Activated CD8-positive, alpha-beta memory T cell treated with anti-CD3 and anti-CD28 coated beads, Interleukin-2, amount 10 ng/mL, durations not matched to agents 7 days and 5 days (primary cell): ENCODE results near the gene BBS9. TPM values are rescaled to one million over a fixed set of nuclear protein-coding genes. Genes with fewer than 3 reads are reported as not detected.
"Not testable (repeated sequence)": the region's sequence is repeated elsewhere in the genome, so short reads cannot be mapped to it uniquely, and the experiment has no call there.

Experiments used
- ATAC-seq: fragments of 150-1000 bp; cut with Tn5 transposase; one replicate; pipeline ENCODE4 v1.10.0; 2021; ENCODE audit warnings: moderate library complexity
- CTCF ChIA-PET: fragments of 350-600 bp; sonication (Branson Sonifier 250); formaldehyde crosslinking; loops from one replicate; lab custom pipeline; 2021; ENCODE audit warnings: antibody characterized with exemption; lab: Charles Lee
- DNase-seq: peaks from one replicate; pipeline ENCODE4 v3.0.0-alpha.2; 2020
- H3K27ac Mint-ChIP-seq: one replicate; pipeline ENCODE4 v1.8.0; 2021; ENCODE audit warnings: mild to moderate bottlenecking, mixed read lengths
- H3K27me3 Mint-ChIP-seq: one replicate; pipeline ENCODE4 v1.8.0; 2021; ENCODE audit warnings: mixed read lengths
- H3K36me3 Mint-ChIP-seq: one replicate; pipeline ENCODE4 v1.8.0; 2021; ENCODE audit warnings: mild to moderate bottlenecking, mixed read lengths
- H3K4me1 Mint-ChIP-seq: one replicate; pipeline ENCODE4 v1.8.0; 2021; ENCODE audit warnings: mixed read lengths
- H3K4me3 Mint-ChIP-seq: one replicate; pipeline ENCODE4 v1.8.0; 2021; ENCODE audit warnings: mild to moderate bottlenecking, moderate library complexity, mixed read lengths
- H3K9me3 Mint-ChIP-seq: one replicate; pipeline ENCODE4 v1.8.0; 2022; ENCODE audit warnings: low read depth, mixed read lengths
- total RNA-seq, 2 experiments: library from RNA; stranded (reverse); gene quantifications; one replicate each; pipeline ENCODE4 v1.2.3, GENCODE V29; 2021

The BBS9 gene
- total RNA-seq, 2 experiments from 2014 or later = 9.8 to 10.2 TPM

- CTCF ChIA-PET = no interaction called here
These were observed 333.8 kb downstream of the BBS9 start for GRCh38 chr7:33463131-33463530.

GRCh38 chr7:33466203-33466602 is 336.8 kb downstream of the BBS9 start:
- H3K27me3 Mint-ChIP-seq = no peaks in the 10 kb centered on the region
- H3K9me3 Mint-ChIP-seq = no peaks in the 10 kb centered on the region
- no peak overlapping the region for H3K4me3 Mint-ChIP-seq
- DNase-seq (no peak), ATAC-seq (no peak)
- CTCF ChIA-PET = no interaction called here
- no peaks in the 10 kb centered on the region for H3K36me3 Mint-ChIP-seq
- no peaks in the 10 kb centered on the region for H3K4me1 Mint-ChIP-seq
- no peak overlapping the region for H3K27ac Mint-ChIP-seq

More at GRCh38 chr7:33463131-33463530, 333.8 kb downstream of the BBS9 start:
- H3K27me3 Mint-ChIP-seq = no peaks in the 10 kb centered on the region
- no peak for ATAC-seq
- H3K36me3 Mint-ChIP-seq = no peaks in the 10 kb centered on the region
- H3K4me1 Mint-ChIP-seq = no peaks in the 10 kb centered on the region
- H3K27ac Mint-ChIP-seq = no peak overlapping the region
- no peaks in the 10 kb centered on the region for H3K9me3 Mint-ChIP-seq
- H3K4me3 Mint-ChIP-seq = no peak overlapping the region
- no peak for DNase-seq

- no peaks in the 10 kb centered on the region for H3K9me3 Mint-ChIP-seq
- no peaks in the 10 kb centered on the region for H3K36me3 Mint-ChIP-seq
- no peaks in the 10 kb centered on the region for H3K27me3 Mint-ChIP-seq
- CTCF ChIA-PET = no interaction called here
- no peak for DNase-seq
- no peak for ATAC-seq
- H3K27ac Mint-ChIP-seq = no peak overlapping the region
- no peak overlapping the region for H3K4me3 Mint-ChIP-seq
- no peaks in the 10 kb centered on the region for H3K4me1 Mint-ChIP-seq
These were observed 342.4 kb downstream of the BBS9 start for GRCh38 chr7:33471636-33472242.

GRCh38 chr7:33472348-33473025 is 343.1 kb downstream of the BBS9 start:
- DNase-seq = no peak
- no peak overlapping the region for H3K4me3 Mint-ChIP-seq
- H3K9me3 Mint-ChIP-seq = no peaks in the 10 kb centered on the region
- CTCF ChIA-PET = no interaction called here
- H3K36me3 Mint-ChIP-seq = no peaks in the 10 kb centered on the region
- no peak for ATAC-seq
- no peaks in the 10 kb centered on the region for H3K27me3 Mint-ChIP-seq
- no peaks in the 10 kb centered on the region for H3K4me1 Mint-ChIP-seq
- no peak overlapping the region for H3K27ac Mint-ChIP-seq

- CTCF ChIA-PET = no interaction called here
- no peak overlapping the region for H3K27ac Mint-ChIP-seq
- DNase-seq = no peak
- no peaks in the 10 kb centered on the region for H3K36me3 Mint-ChIP-seq
- ATAC-seq = no peak
- no peaks in the 10 kb centered on the region for H3K9me3 Mint-ChIP-seq
- no peaks in the 10 kb centered on the region for H3K4me1 Mint-ChIP-seq
- no peaks in the 10 kb centered on the region for H3K27me3 Mint-ChIP-seq
- H3K4me3 Mint-ChIP-seq = no peak overlapping the region
These were observed 348.5 kb downstream of the BBS9 start for GRCh38 chr7:33477719-33478480.

- H3K27ac Mint-ChIP-seq, H3K9me3 Mint-ChIP-seq, H3K27me3 Mint-ChIP-seq, H3K4me1 Mint-ChIP-seq, DNase-seq, ATAC-seq, H3K4me3 Mint-ChIP-seq, CTCF ChIA-PET, H3K36me3 Mint-ChIP-seq: not testable (repeated sequence)
These were observed 355.1 kb downstream of the BBS9 start for GRCh38 chr7:33484476-33484875.

- H3K36me3 Mint-ChIP-seq = no peaks in the 10 kb centered on the region
- CTCF ChIA-PET = no interaction called here
- H3K27me3 Mint-ChIP-seq = no peaks in the 10 kb centered on the region
These were observed 356.6 kb downstream of the BBS9 start for GRCh38 chr7:33485747-33486493.

GRCh38 chr7:33486633-33487032 is 357.3 kb downstream of the BBS9 start:
- Mint-ChIP-seq H3K27ac (no peak overlapping the region), H3K36me3 (no peaks in the 10 kb centered on the region), H3K4me1 (no peaks in the 10 kb centered on the region), H3K9me3 (no peaks in the 10 kb centered on the region), H3K4me3 (no peak overlapping the region), H3K27me3 (no peaks in the 10 kb centered on the region)
- CTCF ChIA-PET = no interaction called here
- no peak for ATAC-seq
- DNase-seq = no peak

More at GRCh38 chr7:33485747-33486493, 356.6 kb downstream of the BBS9 start:
- Mint-ChIP-seq H3K9me3 (no peaks in the 10 kb centered on the region), H3K27ac (no peak overlapping the region), H3K4me3 (no peak overlapping the region), H3K4me1 (no peaks in the 10 kb centered on the region)
- ATAC-seq (no peak), DNase-seq (no peak)

GRCh38 chr7:33487998-33488682 is 358.8 kb downstream of the BBS9 start:
- Mint-ChIP-seq H3K9me3 (no peaks in the 10 kb centered on the region), H3K27ac (no peak overlapping the region), H3K4me3 (no peak overlapping the region), H3K36me3 (no peaks in the 10 kb centered on the region), H3K4me1 (no peaks in the 10 kb centered on the region), H3K27me3 (no peaks in the 10 kb centered on the region)
- DNase-seq = no peak
- ATAC-seq = no peak
- CTCF ChIA-PET = no interaction called here

GRCh38 chr7:33494474-33494873 is 365.1 kb downstream of the BBS9 start:
- Mint-ChIP-seq H3K27ac (no peak overlapping the region), H3K4me1 (no peaks in the 10 kb centered on the region), H3K27me3 (no peaks in the 10 kb centered on the region), H3K4me3 (no peak overlapping the region), H3K9me3 (no peaks in the 10 kb centered on the region), H3K36me3 (no peaks in the 10 kb centered on the region)
- DNase-seq (no peak), ATAC-seq (no peak)
- CTCF ChIA-PET = no interaction called here

GRCh38 chr7:33495207-33495606 is 365.8 kb downstream of the BBS9 start:
- Mint-ChIP-seq H3K4me3 (no peak overlapping the region), H3K9me3 (no peaks in the 10 kb centered on the region), H3K4me1 (no peaks in the 10 kb centered on the region), H3K27ac (no peak overlapping the region), H3K36me3 (no peaks in the 10 kb centered on the region), H3K27me3 (no peaks in the 10 kb centered on the region)
- no peak for DNase-seq
- CTCF ChIA-PET = no interaction called here
- ATAC-seq = no peak

GRCh38 chr7:33497051-33497450 is 367.7 kb downstream of the BBS9 start:
- DNase-seq = no peak
- no peaks in the 10 kb centered on the region for H3K27me3 Mint-ChIP-seq
- H3K9me3 Mint-ChIP-seq = no peaks in the 10 kb centered on the region
- CTCF ChIA-PET = interaction anchor here (0.6 kb wide), 1 partner anchor 1017 kb away, joined by 3 read pairs; no protein-coding TSS in a partner anchor
- H3K27ac Mint-ChIP-seq = no peak overlapping the region
- H3K4me1 Mint-ChIP-seq = no peaks in the 10 kb centered on the region
- H3K4me3 Mint-ChIP-seq = no peak overlapping the region
- H3K36me3 Mint-ChIP-seq = no peaks in the 10 kb centered on the region
- ATAC-seq = no peak
